Loucy (cell line): ENCODE results near the gene ACVR2B.
"Not testable (repeated sequence)": the region's sequence is repeated elsewhere in the genome, so short reads cannot be mapped to it uniquely, and the experiment has no call there.

Experiments
- H2AFZ ChIP-seq: fragments of 200-600 bp; sonication (generic); 2 replicates; pipeline ENCODE4 v1.6.0; 2016; ENCODE audit warnings: antibody characterized with exemption, mild to moderate bottlenecking, low read length, moderate library complexity
- H3F3A ChIP-seq: fragments of 200-600 bp; 2 replicates; pipeline ENCODE4 v1.6.0; 2016; ENCODE audit warnings: antibody characterized with exemption, low read depth, mild to moderate bottlenecking
- H3K27me3 ChIP-seq: fragments of 200-600 bp; sonication (generic); 2 replicates; pipeline ENCODE4 v1.6.1; 2014; ENCODE audit warnings: low read length, mild to moderate bottlenecking; ENCODE audit not compliant: insufficient read depth, poor library complexity, severe bottlenecking
- H3K36me3 ChIP-seq: fragments of 200-600 bp; sonication (generic); 2 replicates; pipeline ENCODE4 v1.6.1; 2016; ENCODE audit warnings: low read length; ENCODE audit not compliant: insufficient read depth
- H3K4me1 ChIP-seq: fragments of 200-600 bp; sonication (generic); 2 replicates; pipeline ENCODE4 v1.5.1; 2014; ENCODE audit warnings: low read length, mild to moderate bottlenecking; ENCODE audit not compliant: insufficient read depth, poor library complexity, severe bottlenecking
- H3K4me2 ChIP-seq: fragments of 200-600 bp; sonication (generic); 2 replicates; pipeline ENCODE4 v1.6.0; 2014; ENCODE audit warnings: antibody characterized with exemption, low read length, low read depth, mild to moderate bottlenecking; ENCODE audit not compliant: poor library complexity, severe bottlenecking
- H3K4me3 ChIP-seq: fragments of 200-600 bp; sonication (generic); 2 replicates; pipeline ENCODE4 v1.5.1; 2014; ENCODE audit warnings: low read length, mild to moderate bottlenecking, mixed read lengths; ENCODE audit not compliant: poor library complexity, severe bottlenecking
- H3K79me2 ChIP-seq: fragments of 200-600 bp; sonication (generic); 2 replicates; pipeline ENCODE4 v1.6.1; 2014; ENCODE audit warnings: low read length; ENCODE audit not compliant: insufficient read depth
- H3K9ac ChIP-seq: fragments of 200-600 bp; sonication (generic); 2 replicates; pipeline ENCODE4 v1.6.0; 2014; ENCODE audit warnings: mild to moderate bottlenecking, low read depth, low read length, moderate library complexity; ENCODE audit not compliant: poor library complexity, severe bottlenecking
- H3K9me2 ChIP-seq: fragments of 200-600 bp; sonication (generic); replicated peaks from 2 replicates; pipeline ENCODE4 v1.6.1; 2016; ENCODE audit warnings: low read depth, low read length, mixed read lengths
- H3K9me3 ChIP-seq: fragments of 200-600 bp; sonication (generic); 2 replicates; pipeline ENCODE4 v1.6.1; 2014; ENCODE audit warnings: mild to moderate bottlenecking, antibody characterized with exemption, low read length, low read depth; ENCODE audit not compliant: insufficient read depth
- H4K20me1 ChIP-seq: fragments of 200-600 bp; sonication (generic); 2 replicates; pipeline ENCODE4 v1.6.0; 2014; ENCODE audit warnings: antibody characterized with exemption, low read length, mild to moderate bottlenecking; ENCODE audit not compliant: insufficient read depth, poor library complexity, severe bottlenecking
- EZH2phosphoT487 ChIP-seq: fragments of 200-600 bp; IDR thresholded peaks from 2 replicates; pipeline ENCODE4 v1.6.1; 2018; ENCODE audit warnings: antibody characterized with exemption, mild to moderate bottlenecking, moderate library complexity, borderline replicate concordance
- TF ChIP-seq, protein P1 (sequence below): fragments of 200-600 bp; sonication (generic); conservative IDR thresholded peaks from 2 replicates; pipeline ENCODE4 v1.5.1; 2014; ENCODE audit warnings: mild to moderate bottlenecking, antibody characterized with exemption, low read length

ACVR2B gene

DNA sequence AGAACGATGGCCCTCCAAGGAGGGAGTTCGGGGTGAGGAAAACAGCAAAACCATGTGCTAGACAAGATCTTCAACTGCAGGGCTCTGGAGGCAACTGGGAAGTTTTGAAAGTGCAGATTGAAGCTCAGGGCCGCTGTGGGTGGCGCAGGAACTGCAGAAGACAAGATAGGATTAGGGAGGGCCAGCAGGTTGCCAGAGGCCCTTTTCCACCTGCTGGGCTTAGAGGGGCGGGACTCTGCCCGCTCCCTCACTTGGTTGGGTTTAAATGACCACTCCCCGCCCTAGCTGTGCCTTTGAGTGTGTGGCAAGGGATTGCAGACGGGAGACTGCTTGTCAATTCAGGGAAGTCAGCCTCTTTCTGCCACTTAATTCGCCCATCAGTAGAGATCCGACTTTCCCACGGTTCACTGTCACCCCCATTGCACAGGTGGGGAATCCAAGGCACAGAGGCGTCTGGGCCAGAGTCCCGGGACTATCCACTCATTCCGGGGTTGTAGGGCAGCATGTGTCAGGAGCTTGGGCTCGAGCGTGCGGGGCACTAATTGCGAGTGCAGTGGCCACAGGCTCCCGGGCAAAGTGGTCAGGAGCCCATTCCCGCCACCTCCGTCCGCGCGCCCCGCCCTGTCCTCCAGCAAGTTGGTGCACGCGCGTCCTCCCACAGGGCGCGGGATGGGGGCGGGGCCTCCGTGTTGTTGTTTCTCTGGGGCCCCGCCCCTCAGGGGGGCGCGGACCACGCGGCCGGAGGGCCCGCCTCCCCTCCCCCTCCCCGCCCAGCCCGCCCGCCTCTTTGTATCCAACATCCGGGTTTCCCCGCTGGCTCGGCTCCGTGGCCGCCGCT lies at the start of gene ACVR2B:
TSS of gene ACVR2B (plus strand) at position 816 of the 838 bp plus-strand sequence. CDS start 433 bp downstream, outside the sequence.
- no peak for TF ChIP-seq EZH2phosphoT487
- TF ChIP-seq, protein P1, sequence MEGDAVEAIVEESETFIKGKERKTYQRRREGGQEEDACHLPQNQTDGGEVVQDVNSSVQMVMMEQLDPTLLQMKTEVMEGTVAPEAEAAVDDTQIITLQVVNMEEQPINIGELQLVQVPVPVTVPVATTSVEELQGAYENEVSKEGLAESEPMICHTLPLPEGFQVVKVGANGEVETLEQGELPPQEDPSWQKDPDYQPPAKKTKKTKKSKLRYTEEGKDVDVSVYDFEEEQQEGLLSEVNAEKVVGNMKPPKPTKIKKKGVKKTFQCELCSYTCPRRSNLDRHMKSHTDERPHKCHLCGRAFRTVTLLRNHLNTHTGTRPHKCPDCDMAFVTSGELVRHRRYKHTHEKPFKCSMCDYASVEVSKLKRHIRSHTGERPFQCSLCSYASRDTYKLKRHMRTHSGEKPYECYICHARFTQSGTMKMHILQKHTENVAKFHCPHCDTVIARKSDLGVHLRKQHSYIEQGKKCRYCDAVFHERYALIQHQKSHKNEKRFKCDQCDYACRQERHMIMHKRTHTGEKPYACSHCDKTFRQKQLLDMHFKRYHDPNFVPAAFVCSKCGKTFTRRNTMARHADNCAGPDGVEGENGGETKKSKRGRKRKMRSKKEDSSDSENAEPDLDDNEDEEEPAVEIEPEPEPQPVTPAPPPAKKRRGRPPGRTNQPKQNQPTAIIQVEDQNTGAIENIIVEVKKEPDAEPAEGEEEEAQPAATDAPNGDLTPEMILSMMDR: no peak
- Histone ChIP-seq H3F3A (no peaks in the 10 kb centered on the region), H3K9me2 (no peaks in the 10 kb centered on the region), H3K4me1 (peaks cover 27% of the 10 kb centered on the region), H3K9ac (peak within 1 kb of the TSS; percentile 71), H3K9me3 (no peaks in the 10 kb centered on the region; the same call in 1 of the 2 replicates), H3K4me2 (peak within 1 kb of the TSS; percentile 83), H3K36me3 (no peaks in the 10 kb centered on the region), H3K4me3 (peak within 1 kb of the TSS; percentile 76), H3K79me2 (peaks cover 39% of the 10 kb centered on the region), H2AFZ (peak within 1 kb of the TSS; percentile 78), H4K20me1 (peaks cover 10% of the 10 kb centered on the region), H3K27me3 (peaks cover 20% of the 10 kb centered on the region)

DNA sequence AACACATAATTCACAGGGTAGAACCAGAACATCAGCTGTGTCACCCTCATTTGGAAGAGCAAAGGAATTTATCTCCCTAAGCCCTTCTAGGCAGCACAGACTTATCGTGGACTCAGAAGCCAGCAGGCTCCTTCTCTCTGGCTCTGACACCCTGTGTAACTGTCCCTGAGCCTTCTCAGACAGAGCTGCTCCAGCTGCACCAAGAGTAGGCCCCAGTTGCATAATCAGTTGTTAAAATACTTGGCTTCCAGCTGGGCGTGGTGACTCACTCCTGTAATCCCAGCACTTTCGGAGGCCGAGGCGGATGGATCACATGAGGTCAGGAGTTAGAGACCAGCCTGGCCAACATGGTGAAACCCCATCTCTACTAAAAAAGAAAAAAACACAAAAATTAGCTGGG lies 49.4 kb upstream of the ACVR2B start:
- Histone ChIP-seq H2AFZ (no peak overlapping the region), H3K4me1 (no peaks in the 10 kb centered on the region), H3K9me2 (no peaks in the 10 kb centered on the region), H4K20me1 (no peaks in the 10 kb centered on the region), H3K9ac (no peak overlapping the region), H3K4me3 (no peak overlapping the region), H3K36me3 (peaks cover 37% of the 10 kb centered on the region; the same call in 1 of the 2 replicates), H3K27me3 (no peaks in the 10 kb centered on the region), H3K79me2 (no peaks in the 10 kb centered on the region), H3K9me3 (no peaks in the 10 kb centered on the region), H3F3A (no peaks in the 10 kb centered on the region), H3K4me2 (no peak overlapping the region)
- TF ChIP-seq EZH2phosphoT487: no peak
- TF ChIP-seq, protein P1: no peak

DNA sequence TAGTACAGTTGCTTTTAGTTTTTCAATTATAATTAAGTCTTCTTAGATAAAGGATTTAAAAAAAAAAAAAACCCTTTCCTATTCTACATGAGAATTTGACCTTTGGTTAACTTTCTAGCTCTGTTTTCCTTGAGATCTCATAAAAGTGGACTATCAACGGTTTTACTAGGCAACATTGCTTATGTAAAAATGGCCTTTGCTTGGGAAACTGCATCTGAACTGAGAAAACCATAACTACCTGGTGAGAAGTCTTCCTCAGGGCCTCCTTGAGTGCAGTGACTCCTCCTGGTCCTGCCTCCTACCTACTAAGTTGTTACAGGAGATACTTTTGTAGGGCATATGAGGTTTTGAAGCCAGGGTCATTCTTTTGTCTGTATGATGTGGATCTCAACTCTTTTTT lies 42.1 kb upstream of the ACVR2B start:
- H3K4me1 ChIP-seq: no peaks in the 10 kb centered on the region
- no peak overlapping the region for H3K9ac ChIP-seq
- no peaks in the 10 kb centered on the region for H3K27me3 ChIP-seq
- H4K20me1 ChIP-seq: no peaks in the 10 kb centered on the region
- no peaks in the 10 kb centered on the region for H3K9me2 ChIP-seq
- no peaks in the 10 kb centered on the region for H3K36me3 ChIP-seq
- TF ChIP-seq, protein P1: no peak
- TF ChIP-seq EZH2phosphoT487: no peak
- no peaks in the 10 kb centered on the region for H3F3A ChIP-seq
- no peak overlapping the region for H3K4me3 ChIP-seq
- no peak overlapping the region for H2AFZ ChIP-seq
- H3K9me3 ChIP-seq: 0 out of 2 replicates have a peak, but pooled peaks cover 4% of the 10 kb centered on the region
- no peak overlapping the region for H3K4me2 ChIP-seq
- no peaks in the 10 kb centered on the region for H3K79me2 ChIP-seq

DNA sequence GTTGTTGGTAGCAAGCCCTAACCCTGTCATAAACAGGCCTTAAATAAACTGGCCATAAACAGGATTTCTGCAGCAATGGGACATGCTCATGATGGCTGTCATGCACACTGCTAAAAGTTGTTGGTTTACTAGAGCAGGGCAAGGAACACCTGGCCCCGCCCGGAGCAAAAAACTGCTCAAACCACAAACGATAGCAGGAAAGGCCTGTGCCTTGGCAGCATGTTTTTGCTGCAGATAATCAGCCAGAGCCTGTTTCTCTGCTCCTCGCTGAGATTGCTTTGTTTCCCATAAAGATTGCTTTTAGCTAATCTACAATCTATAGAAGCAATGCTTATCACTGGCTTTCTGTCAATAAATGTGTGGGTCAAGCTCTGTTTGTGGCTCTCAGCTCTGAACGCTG lies 32.9 kb upstream of the ACVR2B start:
- peak overlapping the region; percentile 87 for H3K4me2 ChIP-seq
- H3K4me1 ChIP-seq: peaks cover 34% of the 10 kb centered on the region
- peak overlapping the region; percentile 75 for H3K4me3 ChIP-seq
- H3K9me3 ChIP-seq, H3K27me3 ChIP-seq, H4K20me1 ChIP-seq, H3K9me2 ChIP-seq, H3K36me3 ChIP-seq, H3F3A ChIP-seq, H2AFZ ChIP-seq, H3K79me2 ChIP-seq: not testable (repeated sequence)
- H3K9ac ChIP-seq: peak overlapping the region; percentile 64
